Measurements from ENCODE around the gene LAP3.

DNA sequence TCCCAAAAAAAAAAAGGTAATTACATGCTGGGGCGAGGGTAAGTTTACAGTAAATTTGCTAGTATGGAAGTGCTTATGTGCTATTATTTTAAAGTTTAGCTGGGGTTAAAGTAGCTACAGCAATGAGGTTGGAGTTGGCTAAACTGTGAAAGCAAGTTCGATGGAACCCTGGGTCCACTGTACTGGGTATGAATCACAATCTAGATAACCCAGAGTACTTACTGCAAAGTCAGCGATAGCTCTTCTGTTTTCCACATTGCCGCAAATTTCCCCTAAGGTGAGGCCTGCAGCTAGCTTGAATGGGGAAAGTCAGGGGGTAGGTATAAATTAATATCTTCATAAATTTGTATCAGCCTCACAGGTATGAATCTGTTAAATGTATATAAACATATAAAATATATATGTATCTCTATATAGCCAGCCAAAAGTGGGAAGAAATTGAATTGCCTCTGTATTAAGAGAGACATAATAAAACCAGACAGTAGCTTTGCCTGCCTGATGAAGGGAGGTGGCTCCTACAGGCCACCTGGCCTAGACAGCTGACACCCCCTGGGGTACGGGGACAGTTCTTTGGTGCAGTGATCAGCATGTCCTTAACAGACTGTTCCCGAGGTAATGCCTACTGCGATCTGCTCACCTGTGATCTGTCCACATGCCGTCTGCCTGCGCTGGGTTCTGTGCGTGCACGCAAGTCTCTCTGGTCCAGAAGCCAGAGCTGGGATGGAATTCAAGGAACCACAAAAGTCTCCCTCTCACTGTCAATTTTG lies 31.4 kb upstream of the LAP3 start:
- no peak for TF ChIP-seq POLR2A (IDR thresholded peaks at IDR 0.05)
- TF ChIP-seq CTCF (IDR thresholded peaks at IDR 0.05): no peak

All from uterus (tissue), 2 donors.